Ovary (tissue), 9 donors: ENCODE data around the gene MAML1. TPM values are rescaled to one million over a fixed set of nuclear protein-coding genes. Genes with fewer than 3 reads are reported as not detected.

Source experiments
- DNase-seq, 5 donors: peaks; one replicate each; pipeline ENCODE4 v3.0.0-alpha.2; 2019 to 2020
- H3K27ac ChIP-seq, 2 donors: fragments of 200-600 bp; one replicate each; pipeline versions ENCODE4 v1.5.1 to v1.8.0; 2019 to 2022
- H3K27me3 ChIP-seq: fragments of 200-600 bp; one replicate; pipeline ENCODE4 v1.8.0; 2022
- H3K36me3 ChIP-seq: fragments of 200-600 bp; sonication (generic); one replicate; pipeline ENCODE4 v1.5.1; 2019
- H3K4me1 ChIP-seq: one replicate; pipeline ENCODE4 v1.8.1; 2013; ENCODE audit warnings: mild to moderate bottlenecking, moderate library complexity; ENCODE audit not compliant: insufficient read depth
- H3K4me3 ChIP-seq: fragments of 200-600 bp; sonication (generic); one replicate; pipeline ENCODE4 v1.5.1; 2017
- H3K9me3 ChIP-seq, 2 donors: fragments of 200-600 bp in 1 of 2; sonication (generic) in 1 of 2; one replicate each; pipeline versions ENCODE4 v1.5.1 to v1.8.1; 2013 to 2019; ENCODE audit warnings: mild to moderate bottlenecking in 1 of 2, moderate library complexity in 1 of 2
- EP300 ChIP-seq: sonication (generic); formaldehyde crosslinking; IDR thresholded peaks from one replicate; pipeline ENCODE4 v1.6.1; 2017; ENCODE audit warnings: antibody characterized with exemption
- POLR2A ChIP-seq: fragments of 450-650 bp; IDR thresholded peaks from one replicate; pipeline ENCODE4 v1.6.1; 2017; ENCODE audit warnings: antibody characterized with exemption, mild to moderate bottlenecking, moderate library complexity
- whole genome bisulfite sequencing, 3 donors: extraction: QIAGEN DNeasy Blood & Tissue Kit in 1 of 3; methylation state at CpG; one replicate each; pipeline versions ENCODE4 v1.1.5 to v1.1.7; 2013 to 2017; 5-methylcytosine and 5-hydroxymethylcytosine counted together
- intact Hi-C, 4 donors: fragments of 100-400 bp; cut with DNase I; formaldehyde crosslinking; loops; one replicate each; pipeline versions ENCODE4 v1.11.0 to v1.15.1; 2022 to 2023
- polyA plus RNA-seq, 2 donors: library from polyadenylated mRNA; stranded (reverse); fragments of 200-250 nt in 1 of 2; fragments of 350-450 nt in 1 of 2; fragmentation: Illumina TruSeq in 1 of 2; extraction: RNeasy Lipid Tissue Mini Kit (QIAGEN cat#74804) in 1 of 2; gene quantifications; one replicate each; pipeline ENCODE4 v1.2.3, GENCODE V29; 2013 to 2014
- total RNA-seq, 7 donors: library from RNA; depleted of rRNA in 2 of 7; stranded (reverse); fragments of >200 nt in 2 of 7; fragmentation: NEBNext Ultra II Directional in 3 of 7; extraction: Animal tissue kit (Norgen Biotek cat#: 25700) in 3 of 7; gene quantifications; one replicate each; pipeline versions ENCODE4 v1.1.0 to v1.2.4, GENCODE V29; 2016 to 2023
- TF ChIP-seq, protein P1 (sequence below), 3 donors: fragments of 450-650 bp in 2 of 3; fragments of 200-600 bp in 1 of 3; IDR thresholded peaks; one replicate each; pipeline versions ENCODE4 v1.5.1 to v1.8.0; 2016 to 2022; ENCODE audit warnings: antibody characterized with exemption in 3 of 3, mild to moderate bottlenecking in 1 of 3
- donor health status: DM: no; HTN: no; CAD: no; lungs with moderate emphysema.
- donor health status: DM: no; HTN: no; CAD: no.
- donor health status: Bipolar disorder and iron deficiency.
- donor health status: DM: yes; HTN: yes; CAD: no.
- donor health status: DM: no; HTN: no; CAD: no.
- donor health status: DM: yes; HTN: yes; CAD: no.

Gene MAML1
- total and polyA plus RNA-seq, 9 donors = 18.4 to 40.1 (median 29.9) TPM

DNA sequence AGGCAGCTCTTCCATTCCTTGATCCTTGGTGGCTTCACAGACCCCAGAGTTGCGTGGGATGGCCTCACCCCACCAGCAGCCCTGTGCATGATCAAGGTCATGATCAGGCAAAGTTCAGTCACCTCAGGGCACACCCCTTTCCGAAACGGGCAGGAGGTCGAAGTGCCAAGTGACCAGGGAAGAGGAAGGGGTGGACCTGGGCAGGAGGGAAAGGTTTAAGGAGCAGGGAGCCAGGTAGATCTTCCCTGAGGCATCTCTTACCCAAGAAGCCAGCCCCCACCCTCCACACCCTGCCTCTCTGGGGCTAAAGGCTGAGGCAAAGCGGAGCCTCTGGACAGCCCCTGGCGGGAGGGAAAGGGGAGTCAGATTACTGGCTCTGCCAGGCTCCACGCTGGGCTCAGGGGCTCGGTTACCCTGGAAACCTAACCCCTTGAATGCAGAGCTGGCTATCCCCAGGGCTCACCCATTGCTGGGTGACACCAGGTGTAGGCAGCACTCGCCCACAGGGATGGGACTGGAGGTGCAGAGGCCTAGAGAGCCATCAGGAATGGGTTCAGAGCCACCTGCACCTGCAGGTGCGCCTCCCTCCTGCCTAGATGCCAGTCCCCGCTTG lies 70.4 kb downstream of the MAML1 start:
- Histone ChIP-seq H3K9me3 (no peaks in the 10 kb centered on the region), H3K4me3 (no peak overlapping the region), H3K27ac (no peak overlapping the region), H3K27me3 (no peaks in the 10 kb centered on the region), H3K4me1 (peaks cover 2% of the 10 kb centered on the region), H3K36me3 (no peaks in the 10 kb centered on the region)
- WGBS, 3 donors = 79 to 81% (median 80%) methylated on average over 11 of the region's 11 CpGs
- DNase-seq = no peak
- TF ChIP-seq EP300 (no peak), POLR2A (no peak)
- TF ChIP-seq, protein P1, sequence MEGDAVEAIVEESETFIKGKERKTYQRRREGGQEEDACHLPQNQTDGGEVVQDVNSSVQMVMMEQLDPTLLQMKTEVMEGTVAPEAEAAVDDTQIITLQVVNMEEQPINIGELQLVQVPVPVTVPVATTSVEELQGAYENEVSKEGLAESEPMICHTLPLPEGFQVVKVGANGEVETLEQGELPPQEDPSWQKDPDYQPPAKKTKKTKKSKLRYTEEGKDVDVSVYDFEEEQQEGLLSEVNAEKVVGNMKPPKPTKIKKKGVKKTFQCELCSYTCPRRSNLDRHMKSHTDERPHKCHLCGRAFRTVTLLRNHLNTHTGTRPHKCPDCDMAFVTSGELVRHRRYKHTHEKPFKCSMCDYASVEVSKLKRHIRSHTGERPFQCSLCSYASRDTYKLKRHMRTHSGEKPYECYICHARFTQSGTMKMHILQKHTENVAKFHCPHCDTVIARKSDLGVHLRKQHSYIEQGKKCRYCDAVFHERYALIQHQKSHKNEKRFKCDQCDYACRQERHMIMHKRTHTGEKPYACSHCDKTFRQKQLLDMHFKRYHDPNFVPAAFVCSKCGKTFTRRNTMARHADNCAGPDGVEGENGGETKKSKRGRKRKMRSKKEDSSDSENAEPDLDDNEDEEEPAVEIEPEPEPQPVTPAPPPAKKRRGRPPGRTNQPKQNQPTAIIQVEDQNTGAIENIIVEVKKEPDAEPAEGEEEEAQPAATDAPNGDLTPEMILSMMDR (IDR thresholded peaks at IDR 0.05) = no peak
- intact Hi-C loops = loop anchor here in 1 of 4 donors (10.0 kb wide), 1 partner anchor 102 kb away; the partner anchor contains the start of gene TBC1D9B

DNA sequence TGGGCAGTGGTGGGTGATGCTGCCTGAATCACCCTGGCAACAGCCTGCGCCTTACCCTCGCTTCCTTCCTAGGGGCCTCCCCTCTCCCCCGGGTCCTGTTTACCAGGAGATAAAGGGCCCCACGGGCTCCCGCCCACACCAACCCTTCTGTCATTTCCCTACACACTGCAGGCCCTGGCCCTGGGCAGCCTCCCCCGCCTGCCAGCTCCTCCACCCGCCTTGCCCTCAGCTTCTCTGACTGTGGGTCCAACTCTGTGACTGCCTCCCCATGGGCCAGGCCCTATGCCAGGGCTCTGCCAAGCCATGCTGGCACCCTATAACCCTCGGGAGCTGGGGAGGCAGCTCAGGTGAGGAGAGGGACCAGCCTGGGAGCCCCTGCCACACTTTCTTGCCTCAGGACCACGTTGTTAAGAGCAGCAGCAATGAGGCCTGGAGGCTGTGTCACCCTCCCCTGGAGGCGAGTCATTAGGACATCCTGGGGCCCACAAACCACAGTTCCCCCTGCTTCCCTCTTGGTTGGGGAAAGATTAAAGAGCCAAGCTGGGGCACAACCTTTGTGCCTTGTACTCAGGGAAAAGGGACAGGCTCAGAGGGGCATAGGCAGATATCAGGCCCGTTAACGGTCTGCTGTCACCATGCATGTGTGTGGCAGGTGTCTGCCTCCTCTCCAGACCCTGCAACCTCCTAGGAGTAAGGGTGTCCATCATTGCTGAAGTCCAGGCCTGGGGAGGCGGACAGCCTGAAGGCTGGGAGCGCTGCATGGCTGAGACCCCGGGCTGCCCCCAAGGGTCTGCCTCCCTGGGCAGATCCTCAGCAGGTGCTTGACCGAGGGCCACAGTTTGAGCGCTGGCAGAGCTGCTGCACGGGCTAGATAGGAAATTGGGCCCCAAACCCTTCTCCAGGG lies 71.3 kb downstream of the MAML1 start:
- Histone ChIP-seq H3K36me3 (no peaks in the 10 kb centered on the region), H3K9me3 (no peaks in the 10 kb centered on the region), H3K27ac (no peak overlapping the region), H3K27me3 (no peaks in the 10 kb centered on the region), H3K4me1 (peaks cover 2% of the 10 kb centered on the region), H3K4me3 (no peak overlapping the region)
- intact Hi-C loops = loop anchor here in 1 of 4 donors (10.0 kb wide), 1 partner anchor 101 kb away; the partner anchor contains the start of gene TBC1D9B
- WGBS, 3 donors = 68 to 72% (median 72%) methylated on average over 18 of the region's 18 CpGs
- peak in 2 of 5 donors; percentile 36 to 39 for DNase-seq
- no peak for TF ChIP-seq EP300
- no peak for TF ChIP-seq POLR2A
- TF ChIP-seq, protein P1 (IDR thresholded peaks at IDR 0.05) = no peak

DNA sequence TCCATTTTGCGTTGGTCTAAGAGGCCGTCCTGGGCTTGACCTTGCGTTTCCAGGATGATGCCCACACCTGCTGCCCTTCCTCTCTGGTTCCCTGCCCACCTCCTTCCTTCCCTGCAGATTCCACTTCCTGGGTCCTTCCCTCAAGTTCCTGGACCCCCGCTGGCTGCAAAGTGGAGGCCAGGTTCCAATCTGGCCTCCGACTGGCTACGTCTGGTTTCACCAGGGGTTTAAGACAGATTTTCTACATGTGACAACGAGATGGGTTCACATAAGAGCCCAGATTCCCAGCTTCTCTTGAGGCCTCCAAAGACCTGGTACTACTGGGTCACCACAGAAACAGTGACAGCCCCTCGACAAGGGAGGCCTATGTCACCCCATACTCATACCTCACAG lies 71.9 kb downstream of the MAML1 start:
- intact Hi-C loops = loop anchor here in 1 of 4 donors (10.0 kb wide), 1 partner anchor 100 kb away; the partner anchor contains the start of gene TBC1D9B
- peaks cover 2% of the 10 kb centered on the region for H3K4me1 ChIP-seq
- no peaks in the 10 kb centered on the region for H3K27me3 ChIP-seq
- TF ChIP-seq POLR2A (no peak), EP300 (no peak)
- TF ChIP-seq, protein P1 (IDR thresholded peaks at IDR 0.05) = no peak
- WGBS, 3 donors = 89 to 94% (median 89%) methylated on average over 8 of the region's 8 CpGs
- no peak overlapping the region for H3K27ac ChIP-seq
- H3K36me3 ChIP-seq = no peaks in the 10 kb centered on the region
- DNase-seq = no peak
- no peaks in the 10 kb centered on the region for H3K9me3 ChIP-seq
- peak overlapping the region; percentile 94 for H3K4me3 ChIP-seq

DNA sequence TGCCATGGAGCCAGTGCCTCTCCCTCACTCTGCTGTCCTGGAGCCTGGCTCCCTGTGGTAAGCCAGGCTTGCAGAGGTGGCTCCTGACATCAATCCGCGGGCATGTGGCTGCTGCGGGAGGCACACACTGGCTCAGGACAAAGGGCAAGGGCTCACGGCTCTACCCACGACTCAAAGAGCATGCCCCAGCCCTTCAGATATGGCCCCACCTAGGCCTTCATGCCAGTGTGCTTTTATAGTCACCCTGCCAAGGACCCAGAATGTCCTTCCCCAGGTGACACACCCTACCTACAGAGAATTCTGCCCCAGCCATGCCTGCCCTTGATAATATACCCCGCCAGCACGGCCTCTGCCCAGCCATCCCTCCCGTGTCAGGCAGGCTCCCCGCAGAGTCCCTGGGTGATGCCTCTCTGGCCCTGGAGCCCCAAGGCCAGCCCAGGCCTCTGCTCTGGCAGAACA lies 72.5 kb downstream of the MAML1 start:
- 50 to 56% (median 52%) methylated on average over 9 of the region's 9 CpGs for WGBS, 3 donors
- Histone ChIP-seq H3K9me3 (no peaks in the 10 kb centered on the region), H3K36me3 (no peaks in the 10 kb centered on the region), H3K4me3 (peak overlapping the region; percentile 94), H3K4me1 (peaks cover 2% of the 10 kb centered on the region), H3K27me3 (no peaks in the 10 kb centered on the region), H3K27ac (peak overlapping the region; percentile 92 to 98)
- DNase-seq = peak in 3 of 5 donors; percentile 33 to 40 (median 37)
- TF ChIP-seq POLR2A (no peak), EP300 (no peak)
- TF ChIP-seq, protein P1 (IDR thresholded peaks at IDR 0.05) = no peak
- intact Hi-C loops = loop anchor here in 1 of 4 donors (10.0 kb wide), 1 partner anchor 100 kb away; the partner anchor contains the start of gene TBC1D9B
